Activated CD4-positive, alpha-beta T cell treated with anti-CD3 and anti-CD28 coated beads for 24 hours (primary cell): ENCODE measurements around the gene TCERG1.

Experiments used
- DNase-seq, 2 donors: peaks; one replicate each; pipeline ENCODE4 v3.0.0-alpha.2; 2020; ENCODE audit warnings: low read depth in 2 of 2

Gene TCERG1

GRCh38 chr5:146457431-146457830, 10.3 kb downstream of the TCERG1 start:
- DNase-seq = no peak

GRCh38 chr5:146458894-146459293, 11.8 kb downstream of the TCERG1 start:
- no peak for DNase-seq

GRCh38 chr5:146461319-146461718, 14.2 kb downstream of the TCERG1 start:
- no peak for DNase-seq

- DNase-seq = no peak
Observed at GRCh38 chr5:146463446-146463845, 16.3 kb downstream of the TCERG1 start.

- no peak for DNase-seq
Observed at GRCh38 chr5:146466521-146467349, 19.6 kb downstream of the TCERG1 start.

GRCh38 chr5:146467760-146468159, 20.6 kb downstream of the TCERG1 start:
- DNase-seq = no peak

- DNase-seq = no peak
Observed at GRCh38 chr5:146474065-146474464, 26.9 kb downstream of the TCERG1 start.

GRCh38 chr5:146475190-146475780, 28.2 kb downstream of the TCERG1 start:
- DNase-seq = no peak

- no peak for DNase-seq
Observed at GRCh38 chr5:146475906-146476305, 28.8 kb downstream of the TCERG1 start.

- DNase-seq = no peak
Observed at GRCh38 chr5:146482775-146483174, 35.6 kb downstream of the TCERG1 start.

GRCh38 chr5:146484714-146485391, 37.7 kb downstream of the TCERG1 start:
- DNase-seq = no peak

- DNase-seq = no peak
Observed at GRCh38 chr5:146490089-146490843, 43.1 kb downstream of the TCERG1 start.

- no peak for DNase-seq
Observed at GRCh38 chr5:146494656-146495055, 47.5 kb downstream of the TCERG1 start.

- no peak for DNase-seq
Observed at GRCh38 chr5:146499680-146500079, 52.5 kb downstream of the TCERG1 start.

- DNase-seq = no peak
Observed at GRCh38 chr5:146507428-146507827, 60.3 kb downstream of the TCERG1 start.

GRCh38 chr5:146510559-146511125, 63.5 kb downstream of the TCERG1 start:
- no peak for DNase-seq

GRCh38 chr5:146513462-146513861, 66.3 kb downstream of the TCERG1 start:
- DNase-seq = no peak

GRCh38 chr5:146514575-146514974, 67.4 kb downstream of the TCERG1 start:
- DNase-seq = no peak

GRCh38 chr5:146515473-146516150, 68.5 kb downstream of the TCERG1 start:
- DNase-seq = no peak

- DNase-seq = no peak
Observed at GRCh38 chr5:146516151-146516475, 69.0 kb downstream of the TCERG1 start, which contains the start of gene GPR151. Gene GPR151 (minus strand): TSS chr5:146516190. CDS start chr5:146516113, 77 bp downstream.

GRCh38 chr5:146519554-146519953, 72.4 kb downstream of the TCERG1 start:
- no peak for DNase-seq
